WI38 (cell line): ENCODE data around the gene CCDC183.

Source experiments
- H3K4me3 ChIP-seq: 2 replicates; pipeline ENCODE4 v1.5.1; 2011; ENCODE audit warnings: low read depth, mild to moderate bottlenecking, control low read depth, low read length
- CTCF ChIP-seq: IDR thresholded peaks from 2 replicates; pipeline ENCODE4 v1.5.1; 2012; ENCODE audit warnings: low read depth, mild to moderate bottlenecking, control low read depth, low read length

The CCDC183 gene

GRCh38 chr9:136820971-136821825, 25.1 kb downstream of the CCDC183 start:
- no peak for TF ChIP-seq CTCF
- H3K4me3 ChIP-seq: no peak overlapping the region

DNA sequence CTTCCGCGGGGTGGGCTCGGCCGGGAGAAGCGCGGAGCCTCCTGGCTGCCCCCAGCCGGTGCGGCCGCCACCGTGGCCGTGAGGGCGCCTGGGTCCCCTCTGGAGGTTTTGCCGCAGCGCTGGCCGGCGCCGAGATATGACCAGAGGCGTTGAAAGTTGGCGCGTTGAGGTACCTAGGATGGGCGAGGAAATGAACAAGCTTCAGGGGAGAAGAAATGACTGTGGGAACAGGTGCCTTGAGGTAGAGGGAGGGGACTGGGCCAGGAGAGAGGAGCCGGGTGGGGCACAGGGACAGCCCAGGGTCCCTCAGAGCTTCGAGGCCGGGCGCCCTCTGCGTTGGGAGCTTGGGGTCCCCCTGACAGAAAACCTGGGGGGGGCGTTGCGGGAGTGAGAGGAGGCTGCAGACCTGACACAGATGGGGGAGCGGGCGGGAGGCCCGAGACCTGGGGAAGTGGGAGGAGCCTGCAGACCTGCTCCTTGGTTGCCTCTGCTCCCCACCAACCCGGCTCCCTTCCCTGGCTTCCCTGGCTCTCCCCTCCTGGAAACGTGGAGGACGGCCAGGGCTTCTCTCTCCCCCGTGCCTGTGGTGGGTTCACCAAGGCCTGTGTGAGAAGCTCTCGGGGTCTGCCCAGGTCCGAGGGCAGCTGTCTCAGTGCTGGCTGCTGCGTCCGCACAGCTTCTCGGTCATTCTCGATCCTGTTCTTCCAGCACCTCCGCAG, 25.8 kb downstream of the CCDC183 start:
- TF ChIP-seq CTCF: no peak
- no peak overlapping the region for H3K4me3 ChIP-seq

GRCh38 chr9:136823136-136824046, 27.3 kb downstream of the CCDC183 start:
- no peak overlapping the region for H3K4me3 ChIP-seq
- no peak for TF ChIP-seq CTCF

- TF ChIP-seq CTCF: no peak
- no peak overlapping the region for H3K4me3 ChIP-seq
These were observed 28.5 kb downstream of the CCDC183 start for GRCh38 chr9:136824496-136825225.

- H3K4me3 ChIP-seq: no peak overlapping the region
- no peak for TF ChIP-seq CTCF
These were observed 29.4 kb downstream of the CCDC183 start for GRCh38 chr9:136825295-136826187.

- no peak overlapping the region for H3K4me3 ChIP-seq
- TF ChIP-seq CTCF: no peak
These were observed 30.0 kb downstream of the CCDC183 start for GRCh38 chr9:136826188-136826541.
